DMS53 (cell line): Measurements from ENCODE around the gene DHRS1.
"Not testable (repeated sequence)": the region's sequence is repeated elsewhere in the genome, so short reads cannot be mapped to it uniquely, and the experiment has no call there.

Experiments
- DNase-seq: peaks from one replicate; lab custom pipeline; 2025; lab: John Stamatoyannopoulos, UW

Gene DHRS1

GRCh38 chr14:24246765-24247212 lies 52.8 kb downstream of the DHRS1 start:
- DNase-seq = no peak

DNA sequence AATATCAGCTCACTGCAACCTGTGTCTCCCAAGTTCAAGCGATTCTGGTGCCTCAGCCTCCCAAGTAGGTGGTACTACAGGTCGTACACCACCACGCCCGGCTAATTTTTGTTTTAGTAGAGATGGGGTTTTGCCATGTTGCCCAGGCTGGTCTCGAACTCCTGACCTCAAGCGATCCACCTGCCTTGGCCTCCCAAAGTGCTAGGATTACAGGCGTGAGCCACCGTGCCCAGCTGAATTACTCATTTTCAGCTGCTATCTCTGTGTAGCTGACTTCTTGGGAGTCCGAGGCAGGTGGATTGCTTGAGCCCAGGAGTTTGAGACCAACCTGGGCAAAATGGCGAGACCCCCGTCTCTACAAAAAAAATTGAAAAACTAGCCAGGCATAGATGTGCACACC lies 54.2 kb downstream of the DHRS1 start:
- not testable (repeated sequence) for DNase-seq

DNA sequence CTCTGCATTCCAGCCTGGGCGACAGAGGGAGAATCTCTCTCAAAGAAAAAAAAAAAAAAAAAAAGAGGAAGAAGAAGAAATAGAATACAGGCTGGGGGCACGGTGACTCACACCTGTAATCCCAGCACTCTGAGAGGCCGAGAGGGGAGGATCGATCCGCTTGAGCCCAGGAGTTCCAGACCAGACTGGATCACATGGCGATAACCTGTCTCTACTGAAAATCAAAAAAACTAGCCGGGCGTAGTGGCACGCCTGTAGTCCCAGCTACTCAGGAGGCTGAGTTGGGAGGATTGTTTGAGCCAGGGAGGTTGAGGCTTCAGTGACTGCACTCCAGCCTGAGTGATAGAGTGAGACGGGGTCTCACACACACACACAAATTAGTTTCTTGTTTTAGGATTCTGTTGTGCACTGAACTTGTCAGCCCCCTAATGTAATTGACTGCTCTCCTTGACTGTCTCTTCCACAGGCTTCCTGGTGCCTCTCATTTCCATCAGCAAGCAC lies 56.2 kb downstream of the DHRS1 start:
- DNase-seq = peak; percentile 72

- DNase-seq = peak; percentile 95
Observed at GRCh38 chr14:24241829-24242443, 57.6 kb downstream of the DHRS1 start.
